ENCODE results near the gene SEMA3F.

DNA sequence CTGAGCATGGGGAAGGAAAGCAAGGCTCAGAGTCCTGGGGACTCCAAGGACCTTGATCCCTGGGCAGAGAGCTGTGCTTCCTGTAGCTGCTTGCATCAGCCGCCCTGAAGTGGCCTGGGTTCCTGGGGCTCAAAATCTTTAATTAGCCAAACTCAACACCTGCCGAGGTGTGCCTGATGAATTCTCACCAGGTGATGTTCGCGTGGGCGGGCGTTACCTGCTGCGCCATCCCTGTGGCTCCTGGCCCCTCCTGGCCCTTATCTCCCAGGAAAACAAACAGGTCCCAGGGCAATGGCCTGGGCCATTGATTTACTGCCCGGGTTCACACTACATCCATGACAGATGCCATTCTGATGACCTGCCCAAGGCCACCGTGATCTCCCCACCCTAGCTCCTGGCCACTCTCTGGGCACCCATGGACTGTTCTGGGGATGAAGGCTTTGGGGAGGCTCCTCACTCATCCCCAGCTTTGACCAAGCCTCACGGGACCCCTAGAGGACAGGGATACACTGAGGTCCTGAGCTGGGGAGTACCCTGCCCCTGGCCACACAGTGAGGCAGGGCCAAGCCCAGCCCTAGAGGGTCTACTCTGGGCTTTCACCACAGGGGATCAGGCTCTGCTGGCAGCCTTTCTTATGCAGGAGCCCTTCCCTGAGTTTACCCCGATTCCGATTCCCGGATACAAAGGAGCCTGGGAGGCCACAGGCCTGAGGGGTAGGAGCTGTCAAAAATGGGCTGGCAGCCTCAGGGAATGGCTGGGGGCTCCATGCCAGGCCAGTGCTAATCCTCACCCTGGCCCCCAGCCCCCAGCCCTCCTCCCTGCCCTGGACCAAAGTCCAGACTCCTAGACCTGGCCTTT lies 55.6 kb downstream of the SEMA3F start:
- TF ChIP-seq, protein P1, sequence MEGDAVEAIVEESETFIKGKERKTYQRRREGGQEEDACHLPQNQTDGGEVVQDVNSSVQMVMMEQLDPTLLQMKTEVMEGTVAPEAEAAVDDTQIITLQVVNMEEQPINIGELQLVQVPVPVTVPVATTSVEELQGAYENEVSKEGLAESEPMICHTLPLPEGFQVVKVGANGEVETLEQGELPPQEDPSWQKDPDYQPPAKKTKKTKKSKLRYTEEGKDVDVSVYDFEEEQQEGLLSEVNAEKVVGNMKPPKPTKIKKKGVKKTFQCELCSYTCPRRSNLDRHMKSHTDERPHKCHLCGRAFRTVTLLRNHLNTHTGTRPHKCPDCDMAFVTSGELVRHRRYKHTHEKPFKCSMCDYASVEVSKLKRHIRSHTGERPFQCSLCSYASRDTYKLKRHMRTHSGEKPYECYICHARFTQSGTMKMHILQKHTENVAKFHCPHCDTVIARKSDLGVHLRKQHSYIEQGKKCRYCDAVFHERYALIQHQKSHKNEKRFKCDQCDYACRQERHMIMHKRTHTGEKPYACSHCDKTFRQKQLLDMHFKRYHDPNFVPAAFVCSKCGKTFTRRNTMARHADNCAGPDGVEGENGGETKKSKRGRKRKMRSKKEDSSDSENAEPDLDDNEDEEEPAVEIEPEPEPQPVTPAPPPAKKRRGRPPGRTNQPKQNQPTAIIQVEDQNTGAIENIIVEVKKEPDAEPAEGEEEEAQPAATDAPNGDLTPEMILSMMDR (conservative IDR thresholded peaks at IDR 0.05), result no peak
- TF ChIP-seq EZH2 (IDR thresholded peaks at IDR 0.05; ENCODE audit: low read depth), result no peak

All from PC-9 (cell line).